ENCODE results near the gene MED8.

Gene MED8

GRCh38 chr1:43389326-43390313 is at the start of gene MED8, which contains the start of gene SZT2:
Gene MED8 (minus strand): TSS chr1:43389800. CDS start chr1:43389764, 36 bp downstream.
Gene SZT2 (plus strand): TSS chr1:43389899. CDS start chr1:43389969, 70 bp downstream.
- peak; percentile 99 for DNase-seq

- DNase-seq = peak; percentile 51
Measured at GRCh38 chr1:43438953-43439581, 49.5 kb upstream of the MED8 start.

DNA sequence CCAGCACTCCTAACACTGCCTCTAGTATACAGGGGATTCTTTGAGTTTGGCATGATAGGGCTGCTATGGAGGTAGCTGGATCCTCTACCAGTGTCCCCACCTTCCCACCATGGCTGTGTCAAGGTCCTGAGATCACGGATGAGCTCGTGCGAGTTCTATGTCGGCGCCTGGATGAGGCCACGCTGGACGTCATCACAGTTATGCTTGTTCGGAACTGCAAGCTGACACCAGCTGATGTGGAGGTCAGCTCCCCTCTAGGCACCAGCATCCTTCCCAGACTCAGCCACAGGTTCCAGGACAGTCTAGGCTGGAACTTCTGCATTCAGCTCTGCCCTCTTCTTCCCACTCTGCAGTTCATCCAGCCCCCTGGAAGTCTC is 49.0 kb upstream of the MED8 start:
- no peak for DNase-seq

- peak; percentile 41 for DNase-seq
Measured at GRCh38 chr1:43438006-43438405, 48.4 kb upstream of the MED8 start.

DNA sequence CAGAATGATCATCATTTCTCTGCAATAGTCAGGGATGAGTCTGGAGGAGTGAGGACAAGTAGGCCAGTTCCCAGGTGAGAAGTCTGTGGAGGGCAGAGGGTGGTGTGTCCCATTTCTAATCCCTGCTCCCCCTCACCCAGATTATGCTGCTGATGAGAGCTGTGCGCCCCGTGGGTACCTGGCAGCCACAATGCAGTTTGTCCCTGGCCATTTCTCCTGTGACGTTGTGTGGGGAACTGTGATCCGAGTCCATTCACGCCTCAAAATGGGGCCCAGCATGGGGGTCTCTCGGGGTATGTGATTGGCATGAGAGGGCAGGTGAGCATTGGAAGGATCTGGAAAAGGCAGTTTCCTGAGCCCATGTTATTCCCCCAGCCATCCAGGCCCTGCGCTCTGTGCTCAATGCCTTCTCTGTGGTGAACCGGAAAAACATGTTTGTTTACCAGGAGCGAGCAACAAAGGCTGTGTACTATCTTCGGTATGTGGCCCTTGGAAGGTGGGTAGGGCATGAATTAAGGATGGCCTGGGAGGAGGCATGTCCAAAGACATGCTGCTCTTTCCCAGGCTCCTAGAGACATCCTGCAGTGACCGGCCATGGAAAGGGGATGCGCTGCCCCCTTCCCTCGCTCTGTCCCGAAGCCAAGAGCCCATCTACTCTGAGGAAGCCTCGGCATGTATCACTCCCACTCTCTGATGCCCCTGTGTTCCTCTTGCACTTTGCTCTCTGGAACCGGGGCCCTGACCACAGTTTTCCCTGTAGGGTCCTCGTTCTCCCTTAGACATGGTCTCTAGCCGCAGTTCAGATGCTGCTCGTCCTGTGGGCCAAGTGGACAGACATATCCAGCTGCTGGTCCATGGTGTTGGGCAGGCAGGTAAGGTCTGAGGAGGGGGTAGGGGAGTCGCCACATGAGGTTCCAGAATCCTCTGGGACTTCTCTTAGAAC is 47.7 kb upstream of the MED8 start:
- peak; percentile 81 for DNase-seq

GRCh38 chr1:43436371-43436770 is 46.8 kb upstream of the MED8 start:
- peak; percentile 56 for DNase-seq

DNA sequence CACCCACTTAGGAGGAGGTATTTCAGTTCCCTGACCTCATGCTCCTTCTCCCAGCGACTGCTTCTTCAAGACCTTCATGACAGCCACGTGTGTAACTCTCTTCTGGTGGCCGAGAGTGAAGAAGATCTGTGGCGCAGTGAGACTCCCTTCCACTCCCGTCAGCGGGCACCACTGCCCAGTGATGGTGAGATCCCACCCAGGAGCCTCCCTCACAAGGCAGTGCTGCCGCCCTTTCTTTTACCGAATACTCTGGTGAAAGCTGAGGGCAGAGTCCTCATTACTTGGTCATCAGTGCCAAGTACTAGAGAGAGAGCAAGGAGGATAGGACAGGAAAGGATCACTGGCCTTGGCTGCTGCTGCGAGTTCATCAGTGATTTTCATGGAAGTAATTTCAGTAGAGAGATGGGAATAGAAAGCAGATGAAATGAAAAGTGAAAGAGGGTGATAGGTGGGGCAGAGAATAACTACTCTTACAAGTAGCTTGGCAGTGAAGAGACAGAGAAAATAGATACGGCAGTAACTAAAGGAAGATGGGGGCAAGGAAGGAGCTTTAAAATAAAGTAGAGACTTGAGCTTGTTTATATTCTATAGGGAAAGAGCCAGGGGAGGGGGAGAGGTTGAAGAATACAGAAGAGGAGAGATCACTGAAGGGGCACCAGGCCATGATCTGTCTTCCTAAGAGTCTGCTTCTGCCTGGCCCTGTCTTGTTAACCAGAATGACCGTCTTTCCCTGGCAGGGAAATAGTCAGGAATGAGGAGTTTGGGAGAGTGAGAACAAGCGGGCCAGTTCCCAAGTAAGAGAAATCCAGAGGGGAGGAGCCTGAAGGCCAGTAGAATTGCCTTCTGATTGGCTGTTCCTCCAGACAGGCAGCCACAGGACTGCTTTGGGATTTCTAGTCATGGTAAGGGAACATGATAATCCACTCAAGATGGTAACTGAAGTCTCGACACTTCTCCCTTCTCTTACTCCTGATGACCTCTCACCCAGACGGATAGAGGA is 45.8 kb upstream of the MED8 start:
- DNase-seq = peak; percentile 49

GRCh38 chr1:43434256-43434655 is 44.7 kb upstream of the MED8 start:
- peak; percentile 43 for DNase-seq

DNA sequence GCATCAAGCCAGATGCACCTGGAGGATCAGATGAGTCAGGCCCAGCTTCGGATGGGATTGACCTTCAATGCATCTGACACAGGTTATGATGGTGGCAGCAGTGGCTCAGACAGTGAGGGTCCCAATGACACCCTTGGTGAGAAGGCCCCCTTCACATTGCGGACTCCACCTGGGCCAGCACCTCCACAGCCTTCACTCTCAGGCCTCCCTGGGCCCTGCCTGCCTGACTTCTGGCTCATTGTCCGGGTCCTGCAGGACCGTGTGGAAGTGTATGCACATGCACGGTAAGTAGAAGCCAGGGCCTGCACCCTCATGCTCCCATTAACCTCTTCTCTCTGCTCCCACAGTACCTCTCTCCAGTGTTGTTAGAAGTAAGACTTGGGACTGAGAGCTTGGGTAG is 43.3 kb upstream of the MED8 start:
- DNase-seq = peak; percentile 46

DNA sequence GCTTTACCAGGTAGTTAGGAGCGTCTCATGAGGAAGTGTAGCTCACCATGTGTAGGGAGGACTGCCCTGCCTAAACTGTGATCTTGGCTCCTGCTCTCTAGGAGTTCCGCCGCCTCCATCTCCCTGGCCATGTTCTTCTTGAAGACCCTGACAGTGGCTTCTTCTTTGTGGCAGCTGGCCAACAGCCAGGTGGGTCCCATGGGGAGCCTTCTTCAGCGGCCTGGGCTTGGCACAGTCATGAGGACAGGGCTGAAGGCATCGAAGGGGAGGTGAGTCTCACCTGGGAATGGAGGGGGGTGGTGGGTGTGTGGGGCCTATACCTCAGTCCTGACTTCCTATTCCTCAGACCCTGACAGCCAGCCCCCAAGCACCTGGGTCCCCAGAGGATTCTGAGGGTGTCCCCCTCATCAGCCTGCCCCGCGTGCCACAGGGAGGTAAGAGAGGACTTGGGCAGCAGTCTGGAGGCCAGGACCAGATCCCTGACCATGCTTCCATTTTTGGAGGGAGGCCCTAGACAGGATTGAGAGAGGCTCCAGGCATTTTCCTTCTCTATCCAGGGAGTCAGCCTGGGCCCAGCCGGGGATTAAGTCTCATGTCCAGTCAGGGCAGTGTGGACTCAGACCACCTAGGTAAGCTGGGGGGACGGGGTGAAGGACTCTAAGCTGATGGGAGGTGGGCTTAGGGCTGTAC is 42.7 kb upstream of the MED8 start:
- no peak for DNase-seq

- DNase-seq = no peak
Measured at GRCh38 chr1:43431676-43432075, 42.1 kb upstream of the MED8 start.

DNA sequence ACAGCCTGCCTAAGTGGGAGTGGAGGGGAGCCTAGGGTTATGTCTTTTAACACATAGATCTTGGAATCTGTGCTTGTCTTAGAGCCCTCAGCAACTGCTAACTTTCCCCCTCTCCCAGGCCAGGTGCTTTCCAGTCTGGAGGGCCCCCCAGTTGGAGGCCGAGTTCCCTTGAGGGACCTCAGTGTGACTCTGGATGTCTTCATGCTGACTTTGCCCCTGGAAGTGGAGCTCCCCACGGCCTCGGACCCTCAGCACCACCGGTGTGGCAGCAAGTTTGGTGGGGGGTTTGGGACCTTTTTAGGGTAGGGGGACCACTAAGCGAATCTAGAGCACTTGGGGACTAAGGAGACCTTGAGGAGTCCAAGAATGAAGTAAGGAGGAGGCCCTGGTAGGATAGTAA is 41.2 kb upstream of the MED8 start:
- DNase-seq = no peak

DNA sequence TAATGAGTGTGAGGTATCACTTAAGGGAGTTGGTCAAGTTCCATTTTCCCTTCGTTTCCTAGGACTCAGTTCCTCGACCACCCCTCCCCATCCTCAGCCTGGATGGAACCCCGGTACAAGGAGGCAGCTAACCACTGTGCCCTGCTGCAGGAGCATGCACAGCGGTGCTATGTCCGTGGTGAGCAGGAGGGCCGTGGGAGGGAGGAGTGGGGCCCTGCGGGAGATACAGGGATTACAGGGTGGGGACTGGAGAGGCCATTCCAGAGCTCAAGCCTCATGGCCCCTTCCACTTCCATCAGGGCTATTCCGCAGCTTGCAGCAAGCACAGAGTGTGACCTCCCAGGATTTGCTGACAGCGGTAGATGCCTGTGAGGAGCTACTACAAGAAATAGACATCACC is 38.3 kb upstream of the MED8 start:
- no peak for DNase-seq

- no peak for DNase-seq
Measured at GRCh38 chr1:43427524-43427923, 37.9 kb upstream of the MED8 start.

DNA sequence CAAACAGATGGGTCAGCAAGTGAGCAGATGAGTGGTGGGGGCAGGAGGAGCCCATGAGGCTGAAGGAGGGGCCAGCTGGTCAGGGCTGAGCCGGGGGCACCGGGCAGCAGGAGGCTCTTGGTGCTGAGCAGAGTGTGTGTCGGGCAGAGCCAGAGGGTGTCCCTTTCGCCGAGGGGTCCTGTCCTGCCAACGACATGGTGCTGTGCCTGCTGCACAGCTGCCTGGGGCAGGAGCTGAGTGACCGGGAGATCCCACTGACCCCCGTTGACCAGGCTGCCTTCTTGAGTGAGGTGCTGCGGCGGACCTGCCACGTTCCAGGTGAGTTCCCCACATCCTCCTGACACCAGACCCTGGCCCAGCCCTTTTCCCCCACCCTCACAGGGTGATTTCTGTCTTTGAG is 36.6 kb upstream of the MED8 start:
- DNase-seq = no peak

GRCh38 chr1:43425045-43425444 is 35.4 kb upstream of the MED8 start:
- DNase-seq = no peak

- no peak for DNase-seq
Measured at GRCh38 chr1:43423672-43424550, 34.3 kb upstream of the MED8 start.

DNA sequence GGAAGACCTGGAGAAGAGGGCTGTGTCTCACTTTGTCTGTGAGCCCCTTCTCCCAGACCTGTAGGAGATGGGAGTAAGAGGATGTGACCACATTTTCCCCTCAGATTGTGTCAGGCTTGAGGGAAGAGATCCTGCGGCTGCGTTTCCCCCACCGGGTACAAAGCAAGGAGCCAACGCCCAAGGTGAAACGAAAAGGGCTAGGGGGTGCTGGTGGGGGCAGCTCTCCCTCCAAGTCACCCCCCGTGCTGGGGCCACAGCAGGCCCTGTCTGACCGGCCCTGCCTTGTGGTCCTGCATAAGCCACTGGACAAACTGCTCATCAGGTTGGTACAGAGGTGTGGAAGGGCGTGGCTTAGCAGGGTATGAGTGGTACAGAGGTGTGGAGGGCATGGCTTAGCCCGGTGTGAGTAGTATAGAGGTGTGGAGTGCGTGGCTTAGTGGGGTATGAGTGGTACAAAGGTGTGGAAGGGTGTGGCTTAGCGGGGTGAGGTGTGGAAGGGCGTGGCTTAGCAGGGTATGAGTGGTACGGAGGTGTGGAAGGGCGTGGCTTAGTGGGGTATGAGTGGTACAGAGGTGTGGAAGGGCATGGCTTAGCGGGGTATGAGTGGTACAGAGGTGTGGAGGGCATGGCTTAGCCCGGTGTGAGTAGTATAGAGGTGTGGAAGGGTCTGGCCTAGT is 33.5 kb upstream of the MED8 start:
- no peak for DNase-seq

Data from islet precursor cell (in vitro differentiated cells).